Breast epithelium (tissue), 4 donors: Measurements from ENCODE around the gene GABRR2. TPM values are rescaled to one million over a fixed set of nuclear protein-coding genes. Genes with fewer than 3 reads are reported as not detected.

Experiments
- DNase-seq, 2 donors: peaks; one replicate each; pipeline ENCODE4 v3.0.0-alpha.2; 2019; ENCODE audit warnings: low spot score in 2 of 2
- H3K27ac ChIP-seq, 2 donors: fragments of 200-600 bp; sonication (generic) in 1 of 2; one replicate each; pipeline ENCODE4 v1.5.1; 2016 to 2019; ENCODE audit warnings: mild to moderate bottlenecking in 1 of 2
- H3K27me3 ChIP-seq, 2 donors: fragments of 200-600 bp; sonication (generic) in 1 of 2; one replicate each; pipeline versions ENCODE4 v1.5.1 to v1.6.0; 2017 to 2019; ENCODE audit warnings: control low read depth in 1 of 2, mild to moderate bottlenecking in 1 of 2
- H3K36me3 ChIP-seq: fragments of 200-600 bp; one replicate; pipeline ENCODE4 v1.5.1; 2019
- H3K4me1 ChIP-seq, 2 donors: fragments of 200-600 bp; sonication (generic); one replicate each; pipeline ENCODE4 v1.5.1; 2016 to 2019; ENCODE audit warnings: control low read depth in 1 of 2
- H3K4me3 ChIP-seq, 3 donors: fragments of 200-600 bp; sonication (generic); 1 replicate in 2 of 3; 2 replicates in 1 of 3; pipeline ENCODE4 v1.5.1; 2016 to 2019; ENCODE audit warnings: mild to moderate bottlenecking in 3 of 3, moderate library complexity in 2 of 3
- H3K9me3 ChIP-seq, 2 donors: fragments of 200-600 bp; sonication (generic) in 1 of 2; one replicate each; pipeline ENCODE4 v1.5.1; 2016 to 2019; ENCODE audit warnings: control low read depth in 1 of 2
- POLR2A ChIP-seq: fragments of 450-650 bp; IDR thresholded peaks from one replicate; pipeline ENCODE4 v1.6.1; 2016; ENCODE audit warnings: antibody characterized with exemption, mild to moderate bottlenecking, moderate library complexity
- POLR2AphosphoS5 ChIP-seq, 3 donors: sonication (generic); formaldehyde crosslinking; IDR thresholded peaks; one replicate each; pipeline ENCODE4 v1.6.1; 2017; ENCODE audit warnings: antibody characterized with exemption in 3 of 3
- intact Hi-C: fragments of 100-400 bp; cut with DNase I; formaldehyde crosslinking; loops from one replicate; pipeline ENCODE4 v1.15.1; 2023; ENCODE audit warnings: low total_unique reads
- total RNA-seq, 3 donors: library from RNA; depleted of rRNA; stranded (reverse); fragments of >200 nt; gene quantifications; one replicate each; pipeline ENCODE4 v1.1.0, GENCODE V29; 2016
- TF ChIP-seq, protein P1 (sequence below), 3 donors: fragments of 450-650 bp; IDR thresholded peaks; one replicate each; pipeline ENCODE4 v1.5.1; 2016 to 2017; ENCODE audit warnings: antibody characterized with exemption in 3 of 3, mild to moderate bottlenecking in 3 of 3, moderate library complexity in 3 of 3

GABRR2 gene
- total RNA-seq, 3 donors from 2014 or later = 0.32 to 3.3 (median 2.3) TPM

DNA sequence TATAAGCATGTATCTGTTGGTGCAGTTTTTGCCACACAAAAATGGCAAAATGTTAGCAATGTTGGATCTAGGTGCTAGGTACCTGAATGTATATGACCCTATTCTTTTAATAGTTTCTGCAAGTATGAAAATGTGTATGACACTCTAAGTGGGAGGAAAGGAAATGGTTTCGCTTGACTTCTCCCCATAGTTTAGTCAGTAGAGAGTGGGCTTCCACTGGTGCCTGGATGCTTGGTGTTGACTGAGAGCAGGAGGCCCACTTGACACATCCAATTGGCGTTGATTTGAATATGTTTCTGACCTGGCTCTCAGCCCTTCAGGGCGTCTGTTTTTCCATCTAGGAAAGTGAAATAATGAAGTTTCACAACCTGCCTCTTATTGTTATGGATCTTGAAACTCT is 56.2 kb downstream of the GABRR2 start:
- Histone ChIP-seq H3K4me1 (no peaks in the 10 kb centered on the region), H3K27ac (no peak overlapping the region), H3K4me3 (no peak overlapping the region), H3K36me3 (no peaks in the 10 kb centered on the region), H3K27me3 (no peaks in the 10 kb centered on the region), H3K9me3 (no peaks in the 10 kb centered on the region)
- no peak for DNase-seq
- intact Hi-C loops = no loop called here
- TF ChIP-seq POLR2A (no peak), POLR2AphosphoS5 (IDR thresholded peaks at IDR 0.05) (no peak)
- TF ChIP-seq, protein P1, sequence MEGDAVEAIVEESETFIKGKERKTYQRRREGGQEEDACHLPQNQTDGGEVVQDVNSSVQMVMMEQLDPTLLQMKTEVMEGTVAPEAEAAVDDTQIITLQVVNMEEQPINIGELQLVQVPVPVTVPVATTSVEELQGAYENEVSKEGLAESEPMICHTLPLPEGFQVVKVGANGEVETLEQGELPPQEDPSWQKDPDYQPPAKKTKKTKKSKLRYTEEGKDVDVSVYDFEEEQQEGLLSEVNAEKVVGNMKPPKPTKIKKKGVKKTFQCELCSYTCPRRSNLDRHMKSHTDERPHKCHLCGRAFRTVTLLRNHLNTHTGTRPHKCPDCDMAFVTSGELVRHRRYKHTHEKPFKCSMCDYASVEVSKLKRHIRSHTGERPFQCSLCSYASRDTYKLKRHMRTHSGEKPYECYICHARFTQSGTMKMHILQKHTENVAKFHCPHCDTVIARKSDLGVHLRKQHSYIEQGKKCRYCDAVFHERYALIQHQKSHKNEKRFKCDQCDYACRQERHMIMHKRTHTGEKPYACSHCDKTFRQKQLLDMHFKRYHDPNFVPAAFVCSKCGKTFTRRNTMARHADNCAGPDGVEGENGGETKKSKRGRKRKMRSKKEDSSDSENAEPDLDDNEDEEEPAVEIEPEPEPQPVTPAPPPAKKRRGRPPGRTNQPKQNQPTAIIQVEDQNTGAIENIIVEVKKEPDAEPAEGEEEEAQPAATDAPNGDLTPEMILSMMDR (IDR thresholded peaks at IDR 0.05) = no peak

DNA sequence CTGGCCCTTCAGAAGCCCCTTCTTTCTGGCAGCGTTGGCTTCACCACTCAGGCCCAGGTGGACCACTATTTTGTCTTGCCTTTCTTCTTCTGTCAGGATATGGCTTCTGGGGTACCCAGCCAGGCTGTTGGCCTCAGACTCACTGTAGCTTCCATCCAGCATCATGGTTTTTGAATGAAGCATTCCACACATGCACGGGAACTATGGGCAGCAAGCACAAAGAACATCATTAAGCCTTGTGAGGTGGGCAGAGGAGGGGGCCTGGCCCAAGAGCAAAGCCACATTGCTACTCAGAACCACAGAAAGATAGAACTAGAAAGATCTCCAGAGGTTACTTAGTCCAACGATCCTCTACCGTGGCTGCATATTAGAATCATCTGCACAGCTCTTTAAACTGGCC is 57.3 kb downstream of the GABRR2 start:
- no peak for DNase-seq
- TF ChIP-seq, protein P1 (IDR thresholded peaks at IDR 0.05) = no peak
- TF ChIP-seq POLR2A (no peak), POLR2AphosphoS5 (IDR thresholded peaks at IDR 0.05) (no peak)
- H3K9me3 ChIP-seq = no peaks in the 10 kb centered on the region
- intact Hi-C loops = no loop called here
- no peak overlapping the region for H3K27ac ChIP-seq
- H3K4me3 ChIP-seq = no peak overlapping the region
- H3K36me3 ChIP-seq = no peaks in the 10 kb centered on the region
- no peaks in the 10 kb centered on the region for H3K27me3 ChIP-seq
- no peaks in the 10 kb centered on the region for H3K4me1 ChIP-seq

DNA sequence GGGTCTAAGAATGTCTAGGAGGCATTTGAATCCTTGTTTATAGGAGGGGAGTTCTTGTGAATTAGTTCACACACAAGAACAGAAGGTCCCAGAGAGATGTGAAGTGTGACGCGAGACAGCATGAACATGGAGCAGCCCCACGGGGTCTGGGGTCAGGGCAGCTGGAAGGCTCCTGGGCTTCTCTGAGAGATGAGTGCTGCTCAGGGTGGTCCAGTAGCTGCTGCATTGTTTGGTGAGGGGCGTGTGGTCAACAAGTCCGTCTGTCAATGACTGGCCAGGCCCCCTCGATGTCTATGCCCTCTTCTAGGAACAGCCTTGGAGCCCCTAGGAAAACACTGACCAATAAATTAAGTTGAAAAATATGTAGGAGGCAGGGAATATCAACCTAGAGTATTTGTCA is 57.8 kb downstream of the GABRR2 start:
- intact Hi-C loops = no loop called here
- H3K36me3 ChIP-seq = no peaks in the 10 kb centered on the region
- DNase-seq = no peak

DNA sequence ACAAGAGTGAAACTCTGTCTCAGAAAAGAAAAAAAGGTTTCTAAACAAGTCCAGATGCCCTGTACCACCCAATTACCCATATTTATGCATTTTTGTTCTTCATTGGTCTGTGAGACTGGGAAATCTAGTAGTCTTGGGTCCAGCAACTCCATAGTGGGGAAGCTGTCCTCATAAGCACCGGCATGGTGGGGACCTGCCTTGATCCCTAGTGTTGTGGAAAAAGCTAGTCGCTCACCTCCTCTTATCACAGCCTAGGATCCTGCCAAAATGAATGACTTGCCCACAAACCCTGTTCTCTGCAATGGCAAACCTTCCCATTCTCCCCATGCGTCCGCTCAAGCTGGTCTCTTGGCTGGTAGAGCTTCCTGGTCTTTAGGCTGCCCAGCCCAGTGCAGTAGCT is 59.7 kb downstream of the GABRR2 start:
- H3K9me3 ChIP-seq = no peaks in the 10 kb centered on the region
- intact Hi-C loops = no loop called here
- H3K4me3 ChIP-seq = no peak overlapping the region
- H3K27me3 ChIP-seq = no peaks in the 10 kb centered on the region
- H3K4me1 ChIP-seq = no peaks in the 10 kb centered on the region
- H3K27ac ChIP-seq = no peak overlapping the region
- DNase-seq = no peak
- no peaks in the 10 kb centered on the region for H3K36me3 ChIP-seq
- TF ChIP-seq POLR2A = no peak
- no peak for TF ChIP-seq POLR2AphosphoS5 (IDR thresholded peaks at IDR 0.05)
- TF ChIP-seq, protein P1 (IDR thresholded peaks at IDR 0.05) = no peak

More for the DNA sequence above, 57.8 kb downstream of the GABRR2 start:
- Histone ChIP-seq H3K4me3 (no peak overlapping the region), H3K27ac (no peak overlapping the region), H3K9me3 (no peaks in the 10 kb centered on the region), H3K27me3 (no peaks in the 10 kb centered on the region), H3K4me1 (no peaks in the 10 kb centered on the region)
- TF ChIP-seq, protein P1 (IDR thresholded peaks at IDR 0.05) = no peak
- TF ChIP-seq POLR2AphosphoS5 (IDR thresholded peaks at IDR 0.05) (no peak), POLR2A (no peak)

DNA sequence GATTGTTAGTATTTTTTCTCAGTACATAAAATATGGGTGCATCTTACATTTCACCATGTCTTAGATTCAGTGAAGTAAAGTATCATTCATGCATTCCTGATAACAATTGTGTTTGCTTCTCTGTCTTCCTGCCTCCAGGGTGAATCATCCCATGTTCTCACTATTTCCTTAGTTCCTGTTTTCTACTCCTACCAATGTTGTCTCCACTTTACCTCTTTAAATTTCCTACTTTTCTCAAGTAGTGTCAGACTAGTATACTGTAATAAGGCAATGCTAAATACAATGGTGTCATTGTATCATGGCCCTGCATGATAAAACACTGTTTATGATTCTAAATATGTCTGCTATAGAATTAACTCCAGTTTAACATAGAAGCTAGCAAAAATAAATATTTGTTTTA is 60.5 kb downstream of the GABRR2 start:
- Histone ChIP-seq H3K4me3 (no peak overlapping the region), H3K4me1 (no peaks in the 10 kb centered on the region), H3K9me3 (no peaks in the 10 kb centered on the region), H3K36me3 (no peaks in the 10 kb centered on the region), H3K27ac (no peak overlapping the region), H3K27me3 (no peaks in the 10 kb centered on the region)
- DNase-seq = no peak
- TF ChIP-seq POLR2A (no peak), POLR2AphosphoS5 (IDR thresholded peaks at IDR 0.05) (no peak)
- TF ChIP-seq, protein P1 (IDR thresholded peaks at IDR 0.05) = no peak
- intact Hi-C loops = no loop called here
